H9 (cell line): Measurements from ENCODE around the gene FBXO47. TPM values are rescaled to one million over a fixed set of nuclear protein-coding genes. Genes with fewer than 3 reads are reported as not detected.

Source experiments
- DNase-seq: peaks from one replicate; pipeline ENCODE4 v3.0.0-alpha.2; 2017
- H2AFZ ChIP-seq: one replicate; pipeline ENCODE4 v1.6.1; 2013; ENCODE audit warnings: mild to moderate bottlenecking, low read length, control low read depth, moderate library complexity
- H2AK5ac ChIP-seq: 2 replicates; pipeline ENCODE4 v1.6.1; 2013; ENCODE audit warnings: low read length, control low read depth, mixed read lengths; ENCODE audit not compliant: insufficient read length
- H2BK120ac ChIP-seq: one replicate; pipeline ENCODE4 v1.6.1; 2013; ENCODE audit warnings: low read depth, mild to moderate bottlenecking, low read length, control low read depth, inconsistent platforms; ENCODE audit not compliant: poor library complexity, severe bottlenecking
- H2BK12ac ChIP-seq: 2 replicates; pipeline ENCODE4 v1.6.1; 2013; ENCODE audit warnings: low read length, control low read depth, mixed read lengths, low read depth; ENCODE audit not compliant: insufficient read length
- H2BK15ac ChIP-seq: 2 replicates; pipeline ENCODE4 v1.6.1; 2013; ENCODE audit warnings: low read depth, low read length, control low read depth
- H2BK20ac ChIP-seq: one replicate; pipeline ENCODE4 v1.6.1; 2013; ENCODE audit warnings: low read depth, mild to moderate bottlenecking, low read length, control low read depth, inconsistent platforms; ENCODE audit not compliant: poor library complexity, severe bottlenecking
- H2BK5ac ChIP-seq: 2 replicates; pipeline ENCODE4 v1.6.1; 2013; ENCODE audit warnings: low read length, control low read depth, mixed read lengths; ENCODE audit not compliant: insufficient read length
- H3K14ac ChIP-seq: 2 replicates; pipeline ENCODE4 v1.6.1; 2013; ENCODE audit warnings: low read length, control low read depth; ENCODE audit not compliant: insufficient read depth
- H3K18ac ChIP-seq: 2 replicates; pipeline ENCODE4 v1.6.1; 2013; ENCODE audit warnings: low read depth, mild to moderate bottlenecking, mixed read lengths, low read length, control low read depth; ENCODE audit not compliant: insufficient read length
- H3K23ac ChIP-seq: 2 replicates; pipeline ENCODE4 v1.6.1; 2013; ENCODE audit warnings: low read length, control low read depth, mixed read lengths, low read depth; ENCODE audit not compliant: insufficient read length
- H3K23me2 ChIP-seq: 2 replicates; pipeline ENCODE4 v1.6.1; 2013; ENCODE audit warnings: low read depth, mild to moderate bottlenecking, mixed read lengths, low read length, control low read depth; ENCODE audit not compliant: insufficient read length, poor library complexity, severe bottlenecking
- H3K27ac ChIP-seq: 2 replicates; pipeline ENCODE4 v1.5.1; 2013; ENCODE audit warnings: low read length, control low read depth, mixed read lengths, low read depth; ENCODE audit not compliant: insufficient read length
- H3K27me3 ChIP-seq: 2 replicates; pipeline ENCODE4 v1.6.1; 2013; ENCODE audit warnings: low read length, control low read depth, inconsistent platforms; ENCODE audit not compliant: insufficient read depth
- H3K4ac ChIP-seq: 2 replicates; pipeline ENCODE4 v1.6.1; 2013; ENCODE audit warnings: low read depth, mild to moderate bottlenecking, control low read depth, inconsistent platforms, low read length, moderate library complexity
- H3K4me1 ChIP-seq: 2 replicates; pipeline ENCODE4 v1.6.1; 2013; ENCODE audit warnings: low read length, control low read depth, inconsistent platforms; ENCODE audit not compliant: insufficient read depth
- H3K4me2 ChIP-seq: 2 replicates; pipeline ENCODE4 v1.6.1; 2013; ENCODE audit warnings: low read length, control low read depth, mixed read lengths; ENCODE audit not compliant: insufficient read length, insufficient read depth
- H3K56ac ChIP-seq: 2 replicates; pipeline ENCODE4 v1.6.1; 2013; ENCODE audit warnings: low read depth, mild to moderate bottlenecking, mixed read lengths, low read length, control low read depth; ENCODE audit not compliant: insufficient read length
- H3K79me1 ChIP-seq: 2 replicates; pipeline ENCODE4 v1.6.1; 2013; ENCODE audit warnings: low read depth, mild to moderate bottlenecking, moderate library complexity, low read length, control low read depth, inconsistent platforms; ENCODE audit not compliant: insufficient read depth, poor library complexity, severe bottlenecking
- H3K79me2 ChIP-seq: 2 replicates; pipeline ENCODE4 v1.6.1; 2013; ENCODE audit warnings: low read length, control low read depth, inconsistent platforms; ENCODE audit not compliant: insufficient read depth
- H3K9ac ChIP-seq: 2 replicates; pipeline ENCODE4 v1.6.1; 2013; ENCODE audit warnings: low read length, control low read depth, mixed read lengths; ENCODE audit not compliant: insufficient read length; ENCODE audit errors: extremely low read depth
- H3K9me3 ChIP-seq: one replicate; pipeline ENCODE4 v1.6.1; 2013; ENCODE audit warnings: low read depth, low read length, inconsistent platforms; ENCODE audit not compliant: control insufficient read depth
- H3T11ph ChIP-seq: one replicate; pipeline ENCODE4 v1.6.1; 2013; ENCODE audit warnings: mild to moderate bottlenecking, low read length, control low read depth, inconsistent platforms
- H4K20me1 ChIP-seq: one replicate; pipeline ENCODE4 v1.6.1; 2013; ENCODE audit not compliant: control insufficient read depth, insufficient read length, insufficient read depth
- H4K5ac ChIP-seq: 2 replicates; pipeline ENCODE4 v1.6.1; 2013; ENCODE audit warnings: low read depth, mild to moderate bottlenecking, mixed read lengths, low read length, control low read depth; ENCODE audit not compliant: insufficient read length
- H4K8ac ChIP-seq: replicated peaks from 2 replicates; pipeline ENCODE4 v1.6.1; 2013; ENCODE audit warnings: low read length, control low read depth, mixed read lengths, low read depth; ENCODE audit not compliant: insufficient read length
- H4K91ac ChIP-seq: 2 replicates; pipeline ENCODE4 v1.6.1; 2013; ENCODE audit warnings: low read depth, mild to moderate bottlenecking, moderate library complexity, mixed read lengths, low read length, control low read depth; ENCODE audit not compliant: insufficient read length
- H3K27ac Mint-ChIP-seq, 3 experiments: 2 replicates in 2 of 3; 3 replicates in 1 of 3; pipeline ENCODE4 v1.8.0; 2020 to 2021; ENCODE audit warnings: mixed read lengths in 3 of 3, mild to moderate bottlenecking in 1 of 3, moderate library complexity in 1 of 3
- H3K27me3 Mint-ChIP-seq: 2 replicates; pipeline ENCODE4 v1.8.0; 2021; ENCODE audit warnings: low read depth, mild to moderate bottlenecking, moderate library complexity, mixed read lengths
- H3K36me3 Mint-ChIP-seq, 3 experiments: 2 replicates in 2 of 3; 3 replicates in 1 of 3; pipeline ENCODE4 v1.8.0; 2020 to 2021; ENCODE audit warnings: low read depth in 3 of 3, mixed read lengths in 3 of 3; ENCODE audit not compliant: insufficient read depth in 1 of 3
- H3K4me1 Mint-ChIP-seq, 2 experiments: 2 replicates each; pipeline ENCODE4 v1.8.0; 2020; ENCODE audit warnings: mixed read lengths in 2 of 2
- H3K4me3 Mint-ChIP-seq, 2 experiments: 2 replicates in 1 of 2; 3 replicates in 1 of 2; pipeline ENCODE4 v1.8.0; 2020 to 2021; ENCODE audit warnings: mild to moderate bottlenecking in 2 of 2, mixed read lengths in 2 of 2, moderate library complexity in 1 of 2
- H3K9me3 Mint-ChIP-seq, 2 experiments: 2 replicates in 1 of 2; 3 replicates in 1 of 2; pipeline ENCODE4 v1.8.0; 2020; ENCODE audit warnings: mild to moderate bottlenecking in 2 of 2, mixed read lengths in 2 of 2, moderate library complexity in 1 of 2
- WGBS: extraction: QIAGEN DNeasy Blood & Tissue Kit; methylation state at CpG from one replicate; pipeline ENCODE4 v1.1.7; 2013; ENCODE audit warnings: missing lambda C conversion rate, low lambda C conversion rate, mixed read lengths; ENCODE audit not compliant: insufficient read length; ENCODE audit errors: extremely low coverage; 5-methylcytosine and 5-hydroxymethylcytosine counted together
- total RNA-seq: library from RNA; stranded (reverse); gene quantifications from 2 replicates; pipeline ENCODE4 v1.2.1, GENCODE V29; 2021
- TF ChIP-seq, protein P1 (sequence below): fragments of 200-600 bp; sonication (generic); conservative IDR thresholded peaks from 3 replicates; pipeline ENCODE4 v1.8.0; 2021; ENCODE audit warnings: antibody characterized with exemption, mild to moderate bottlenecking

Gene FBXO47
- total RNA-seq, 1 experiment from 2014 or later, result not detected

DNA sequence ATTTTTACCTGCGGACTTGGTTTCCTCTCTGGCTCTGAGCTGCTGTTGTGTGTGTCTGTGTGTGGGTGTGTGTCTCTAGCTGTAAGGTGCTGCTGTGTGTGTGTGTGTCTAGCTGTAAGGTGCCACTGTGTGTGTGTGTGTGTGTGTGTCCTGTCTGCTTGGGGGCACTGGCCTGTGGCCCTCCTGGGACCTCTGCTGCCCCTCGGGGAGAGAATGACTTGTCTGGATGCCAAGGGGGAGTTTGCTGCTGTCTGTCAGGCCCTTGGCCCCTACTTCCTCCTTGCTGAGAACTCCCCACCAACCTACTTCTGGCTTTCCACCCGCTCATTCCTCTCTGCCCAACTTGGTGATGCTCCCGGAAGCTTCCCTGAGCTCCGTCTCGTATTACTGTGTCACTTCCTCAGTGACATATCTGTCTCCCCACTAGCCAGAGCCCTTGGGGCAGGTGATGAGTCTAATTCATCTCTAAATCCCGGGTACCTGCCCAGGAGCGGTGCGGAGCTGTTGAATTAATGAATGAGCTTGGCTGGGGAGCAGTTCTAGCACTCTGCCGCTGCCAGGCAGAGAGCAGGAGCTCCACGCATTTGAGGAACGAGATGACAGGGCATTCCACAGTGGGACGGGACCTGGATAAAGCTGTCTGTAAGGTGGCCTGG is 45.3 kb downstream of the FBXO47 start:
- H3K4me3 Mint-ChIP-seq, result no peak overlapping the region

More for the DNA sequence above, 45.3 kb downstream of the FBXO47 start:
- no peak overlapping the region for H2BK20ac ChIP-seq
- H3K14ac ChIP-seq, result no peak overlapping the region
- H3K23me2 ChIP-seq, result no peaks in the 10 kb centered on the region
- H4K91ac ChIP-seq, result no peak overlapping the region
- H2BK5ac ChIP-seq, result no peak overlapping the region
- no peak overlapping the region for H4K8ac ChIP-seq
- Mint-ChIP-seq H3K4me1 (peaks cover 27 to 40% of the 10 kb centered on the region in 2 experiments), H3K27ac (peak overlapping the region; percentile 9 to 88 (median 46); a peak in 4 of 7 replicates), H3K27me3 (no peaks in the 10 kb centered on the region; the same call in 1 of the 2 replicates), H3K36me3 (peaks cover 10 to 33% (median 25%) of the 10 kb centered on the region in 3 experiments; a peak in 6 of 7 replicates), H3K9me3 (no peaks in the 10 kb centered on the region)
- no peak overlapping the region for H3K9ac ChIP-seq
- H4K20me1 ChIP-seq, result no peaks in the 10 kb centered on the region
- H2BK12ac ChIP-seq, result no peak overlapping the region
- H3K4me2 ChIP-seq, result no peak overlapping the region
- H3K27ac ChIP-seq, result no peak overlapping the region
- no peaks in the 10 kb centered on the region for H3K79me2 ChIP-seq
- TF ChIP-seq, protein P1, sequence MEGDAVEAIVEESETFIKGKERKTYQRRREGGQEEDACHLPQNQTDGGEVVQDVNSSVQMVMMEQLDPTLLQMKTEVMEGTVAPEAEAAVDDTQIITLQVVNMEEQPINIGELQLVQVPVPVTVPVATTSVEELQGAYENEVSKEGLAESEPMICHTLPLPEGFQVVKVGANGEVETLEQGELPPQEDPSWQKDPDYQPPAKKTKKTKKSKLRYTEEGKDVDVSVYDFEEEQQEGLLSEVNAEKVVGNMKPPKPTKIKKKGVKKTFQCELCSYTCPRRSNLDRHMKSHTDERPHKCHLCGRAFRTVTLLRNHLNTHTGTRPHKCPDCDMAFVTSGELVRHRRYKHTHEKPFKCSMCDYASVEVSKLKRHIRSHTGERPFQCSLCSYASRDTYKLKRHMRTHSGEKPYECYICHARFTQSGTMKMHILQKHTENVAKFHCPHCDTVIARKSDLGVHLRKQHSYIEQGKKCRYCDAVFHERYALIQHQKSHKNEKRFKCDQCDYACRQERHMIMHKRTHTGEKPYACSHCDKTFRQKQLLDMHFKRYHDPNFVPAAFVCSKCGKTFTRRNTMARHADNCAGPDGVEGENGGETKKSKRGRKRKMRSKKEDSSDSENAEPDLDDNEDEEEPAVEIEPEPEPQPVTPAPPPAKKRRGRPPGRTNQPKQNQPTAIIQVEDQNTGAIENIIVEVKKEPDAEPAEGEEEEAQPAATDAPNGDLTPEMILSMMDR, result no peak
- H2AFZ ChIP-seq, result no peak overlapping the region
- H3K18ac ChIP-seq, result no peak overlapping the region
- no peaks in the 10 kb centered on the region for H3K79me1 ChIP-seq
- H3K56ac ChIP-seq, result no peak overlapping the region
- no peaks in the 10 kb centered on the region; the same call in 1 of the 2 replicates for H3K4me1 ChIP-seq
- H2BK15ac ChIP-seq, result no peak overlapping the region
- H4K5ac ChIP-seq, result no peak overlapping the region
- H3K9me3 ChIP-seq, result no peaks in the 10 kb centered on the region
- no CpG with 5 or more reads among the region's 13 CpGs for WGBS
- H3K4ac ChIP-seq, result no peak overlapping the region
- no peak overlapping the region for H3T11ph ChIP-seq
- no peak overlapping the region for H3K23ac ChIP-seq
- no peaks in the 10 kb centered on the region for H3K27me3 ChIP-seq
- DNase-seq, result no peak
- H2AK5ac ChIP-seq, result no peak overlapping the region
- H2BK120ac ChIP-seq, result no peak overlapping the region
